ENCODE results near the gene SRBD1.

The SRBD1 gene

GRCh38 chr2:45406621-45407020 is 204.4 kb downstream of the SRBD1 start:
- no peak for DNase-seq

GRCh38 chr2:45404807-45405297 is 206.2 kb downstream of the SRBD1 start:
- no peak for DNase-seq

- no peak for DNase-seq
Observed at GRCh38 chr2:45403036-45403435, 208.0 kb downstream of the SRBD1 start.

- DNase-seq = no peak
Observed at GRCh38 chr2:45401431-45401922, 209.6 kb downstream of the SRBD1 start.

- DNase-seq = no peak
Observed at GRCh38 chr2:45399040-45399784, 211.9 kb downstream of the SRBD1 start.

- no peak for DNase-seq
Observed at GRCh38 chr2:45397292-45397691, 213.8 kb downstream of the SRBD1 start.

- no peak for DNase-seq
Observed at GRCh38 chr2:45396671-45397070, 214.4 kb downstream of the SRBD1 start.

GRCh38 chr2:45394842-45395241 is 216.2 kb downstream of the SRBD1 start:
- no peak for DNase-seq

- DNase-seq = no peak
Observed at GRCh38 chr2:45394216-45394615, 216.9 kb downstream of the SRBD1 start.

- DNase-seq = no peak
Observed at GRCh38 chr2:45391866-45392265, 219.2 kb downstream of the SRBD1 start.

GRCh38 chr2:45390861-45391260 is 220.2 kb downstream of the SRBD1 start:
- no peak for DNase-seq

GRCh38 chr2:45390441-45390840 is 220.6 kb downstream of the SRBD1 start:
- no peak for DNase-seq

GRCh38 chr2:45388541-45389100 is 222.4 kb downstream of the SRBD1 start:
- no peak for DNase-seq

GRCh38 chr2:45382744-45383143 is 228.3 kb downstream of the SRBD1 start:
- DNase-seq = no peak

GRCh38 chr2:45380131-45380836 is 230.8 kb downstream of the SRBD1 start:
- DNase-seq = no peak

- DNase-seq = no peak
Observed at GRCh38 chr2:45379399-45380087, 231.5 kb downstream of the SRBD1 start.

GRCh38 chr2:45373534-45373933 is 237.5 kb downstream of the SRBD1 start:
- no peak for DNase-seq

- DNase-seq = no peak
Observed at GRCh38 chr2:45370369-45370768, 240.7 kb downstream of the SRBD1 start.

GRCh38 chr2:45368792-45369191 is 242.3 kb downstream of the SRBD1 start:
- DNase-seq = no peak

GRCh38 chr2:45361666-45362065 is 249.4 kb downstream of the SRBD1 start:
- DNase-seq = no peak

GRCh38 chr2:45354776-45355175 is 256.3 kb downstream of the SRBD1 start:
- no peak for DNase-seq

- DNase-seq = no peak
Observed at GRCh38 chr2:45353879-45354278, 257.2 kb downstream of the SRBD1 start.

GRCh38 chr2:45352506-45352905 is 258.6 kb downstream of the SRBD1 start:
- DNase-seq = no peak
